HK-2 (cell line): ENCODE data around the gene ESRRB.

Experiments used
- DNase-seq: peaks from one replicate; pipeline ENCODE4 v3.0.0-alpha.2; 2018; ENCODE audit not compliant: unreplicated experiment

The ESRRB gene

GRCh38 chr14:76541594-76542219, 165.8 kb downstream of the ESRRB start:
- no peak for DNase-seq

GRCh38 chr14:76546426-76547221, 170.7 kb downstream of the ESRRB start:
- peak; percentile 26 for DNase-seq

DNA sequence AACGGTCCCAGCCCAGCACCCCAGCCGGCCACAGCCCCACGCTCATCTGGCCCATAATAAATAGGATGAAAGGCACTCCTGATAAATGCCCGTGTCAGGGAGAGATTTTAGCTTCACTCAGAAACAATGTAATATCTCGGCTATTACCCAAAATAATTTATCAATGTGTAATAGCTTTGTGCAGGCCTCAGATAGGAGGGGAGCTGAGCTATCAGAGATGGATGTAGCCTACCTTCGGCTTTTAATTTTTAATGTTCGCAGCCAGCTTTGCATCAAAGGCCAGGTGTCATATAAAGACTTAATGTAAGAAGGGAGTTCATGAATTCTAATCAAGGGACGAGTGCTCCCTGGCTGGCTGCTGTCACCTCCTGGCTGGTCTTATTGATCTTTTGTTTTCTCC, 171.9 kb downstream of the ESRRB start:
- DNase-seq: no peak

GRCh38 chr14:76550534-76550933, 174.6 kb downstream of the ESRRB start:
- no peak for DNase-seq

DNA sequence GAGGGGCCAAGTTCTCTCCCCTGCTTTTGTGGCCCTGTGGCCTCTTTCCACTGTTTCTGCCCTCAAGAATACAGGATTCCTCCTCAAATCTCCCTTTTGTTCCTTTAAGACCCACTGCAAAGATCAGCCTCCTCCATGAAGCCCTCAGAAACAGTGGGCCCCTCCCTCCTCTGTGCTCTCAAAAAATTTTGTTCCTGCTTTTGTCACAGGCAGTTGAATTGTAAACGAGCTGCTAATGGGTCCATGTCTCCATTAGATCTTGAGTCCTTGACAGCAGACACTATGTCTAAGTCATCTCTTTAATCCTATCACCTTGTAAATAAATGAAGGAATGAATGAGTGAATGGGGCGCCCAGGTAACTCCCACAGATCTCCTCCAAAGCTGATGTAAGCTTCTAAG, 175.2 kb downstream of the ESRRB start:
- DNase-seq: no peak
